Heart left ventricle (tissue), 16 donors: ENCODE results near the gene TOP3B. TPM values are rescaled to one million over a fixed set of nuclear protein-coding genes. Genes with fewer than 3 reads are reported as not detected.

ENCODE experiments used
- ATAC-seq, 4 donors: fragments of 200-7000 bp; cut with Tn5 transposase; one replicate each; pipeline ENCODE4 v1.9.1; 2020 to 2022; ENCODE audit warnings: moderate library complexity in 4 of 4, mild to moderate bottlenecking in 3 of 4, moderate number of reproducible peaks in 1 of 4
- DNase-seq, 5 donors: peaks; one replicate each; pipeline ENCODE4 v3.0.0-alpha.2; 2020
- H3K27ac ChIP-seq, 12 donors: fragments of 200-600 bp; sonication (generic) in 4 of 12; one replicate each; pipeline versions ENCODE4 v1.5.0 to v1.8.0; 2016 to 2022; ENCODE audit warnings: mild to moderate bottlenecking in 2 of 12
- H3K27me3 ChIP-seq, 9 donors: fragments of 200-600 bp; sonication (generic) in 2 of 9; one replicate each; pipeline versions ENCODE4 v1.5.1 to v1.8.0; 2016 to 2022; ENCODE audit warnings: mild to moderate bottlenecking in 3 of 9
- H3K36me3 ChIP-seq, 9 donors: fragments of 200-600 bp; sonication (generic) in 2 of 9; one replicate each; pipeline versions ENCODE4 v1.5.0 to v1.8.0; 2018 to 2022; ENCODE audit warnings: mild to moderate bottlenecking in 2 of 9
- H3K4me1 ChIP-seq, 12 donors: fragments of 200-600 bp; sonication (generic) in 4 of 12; one replicate each; pipeline versions ENCODE4 v1.5.0 to v1.8.0; 2016 to 2022; ENCODE audit warnings: mild to moderate bottlenecking in 3 of 12
- H3K4me3 ChIP-seq, 12 donors: fragments of 200-600 bp; sonication (generic) in 4 of 12; one replicate each; pipeline versions ENCODE4 v1.5.0 to v1.8.0; 2017 to 2022; ENCODE audit warnings: mild to moderate bottlenecking in 9 of 12, moderate library complexity in 4 of 12
- H3K9me3 ChIP-seq, 12 donors: fragments of 200-600 bp; sonication (generic) in 4 of 12; one replicate each; pipeline versions ENCODE4 v1.5.0 to v1.8.0; 2016 to 2022; ENCODE audit warnings: mild to moderate bottlenecking in 1 of 12
- POLR2A ChIP-seq, 2 donors: fragments of 450-650 bp; IDR thresholded peaks; one replicate each; pipeline ENCODE4 v1.6.1; 2017; ENCODE audit warnings: antibody characterized with exemption in 2 of 2, mild to moderate bottlenecking in 2 of 2, moderate library complexity in 2 of 2
- WGBS, 4 donors: extraction: QIAGEN DNeasy Blood & Tissue Kit in 2 of 4; methylation state at CpG; one replicate each; pipeline versions ENCODE4 v1.1.5 to v1.1.7; 2013 to 2018; 5-methylcytosine and 5-hydroxymethylcytosine counted together
- intact Hi-C, 10 donors: fragments of 100-400 bp; cut with DNase I; formaldehyde crosslinking; loops; one replicate each; pipeline versions ENCODE4 v1.11.1 to v1.14.2; 2022
- polyA plus RNA-seq, 2 donors: library from polyadenylated mRNA; stranded (reverse); fragments of 200-250 nt; gene quantifications; one replicate each; pipeline ENCODE4 v1.2.3, GENCODE V29; 2013
- total RNA-seq, 9 donors: library from RNA; depleted of rRNA in 2 of 9; stranded (reverse); fragments of >200 nt in 2 of 9; fragmentation: NEBNext Ultra II Directional in 3 of 9; extraction: Animal tissue kit (Norgen Biotek cat#: 25700) in 3 of 9; gene quantifications; one replicate each; pipeline versions ENCODE4 v1.1.0 to v1.2.4, GENCODE V29; 2016 to 2023
- TF ChIP-seq, protein P1 (sequence below), 12 donors: fragments of 200-600 bp; sonication (generic) in 4 of 12; IDR thresholded peaks; one replicate each; pipeline versions ENCODE4 v1.5.0 to v1.8.0; 2018 to 2022; ENCODE audit warnings: antibody characterized with exemption in 12 of 12, mild to moderate bottlenecking in 5 of 12
- donor health status: ischemic (EF 13 %, LVEDD 7.1; RV severe dilation, severe dysfunction).
- donor health status: healthy with polysubstance abuse.
- donor health status: DM: no; HTN: yes; CAD: no.
- donor health status: DM: no; HTN: no; CAD: no.
- donor health status: ischemic (EF 25% LVEDD 6.9; RV normal size, moderate dysfunction).
- donor health status: ischemic (EF 25% LVEDD 5.7; RV mildly dilated, moderate dysfunction).
- donor health status: healthy.
- donor health status: DM: yes; HTN: yes; CAD: no.
- donor health status: ischemic (EF 35%, LVEDD 5.7; RV mildly dilated, moderate dysfunction).
- donor health status: nonischemic (EF 11% LVEDD 7.7; RV severe dilation, severe dysfunction).
- donor health status: DM: yes; HTN: yes; CAD: no.
- donor health status: PGD.
- donor health status: ischemic (EF 29% LVEDD 5.4; RV normal size, mild dysfunction).
- donor health status: nonischemic (EF 23%, LVEDD 6.1; RV moderate dilation, normal function).

Gene TOP3B
- total and polyA plus RNA-seq, 11 donors = 9.5 to 12.9 (median 11.1) TPM

DNA sequence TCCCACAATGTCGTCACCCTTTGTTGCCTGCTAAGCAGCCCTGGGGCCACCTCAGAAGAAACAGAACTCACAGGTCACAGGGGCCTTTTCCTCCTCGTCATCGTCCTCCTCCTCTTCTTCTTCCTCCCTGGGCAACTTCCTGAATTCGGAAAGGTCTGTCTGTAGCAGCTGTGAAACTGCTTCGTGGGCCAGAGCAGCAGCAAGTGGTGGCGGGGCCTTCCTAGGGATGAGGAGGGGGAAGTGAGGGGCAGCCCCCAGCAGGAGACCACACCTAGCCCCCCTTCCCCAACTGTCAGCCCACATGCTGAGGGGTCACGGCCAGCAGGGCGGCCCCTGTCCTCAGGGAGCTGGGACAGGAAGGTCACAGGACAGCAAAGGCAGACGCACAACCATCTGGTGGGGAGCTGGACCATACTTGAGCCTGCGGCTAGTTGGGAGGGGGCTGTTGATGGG, 43.1 kb downstream of the TOP3B start:
- H3K27me3 ChIP-seq = no peaks in the 10 kb centered on the region
- no peaks in the 10 kb centered on the region for H3K9me3 ChIP-seq
- ATAC-seq (peak in 1 of 4 donors; percentile 32), DNase-seq (peak in 2 of 5 donors; percentile 48 to 66)
- intact Hi-C loops = loop anchor here in 9 of 10 donors (1.0 to 10.0 kb wide), 11 partner anchors 10 to 227 kb away; partner anchors contain the start of genes MAPK1 (in 2 of the 9), PPM1F (in 1 of the 9) and TOP3B (in 1 of the 9)
- TF ChIP-seq, protein P1, sequence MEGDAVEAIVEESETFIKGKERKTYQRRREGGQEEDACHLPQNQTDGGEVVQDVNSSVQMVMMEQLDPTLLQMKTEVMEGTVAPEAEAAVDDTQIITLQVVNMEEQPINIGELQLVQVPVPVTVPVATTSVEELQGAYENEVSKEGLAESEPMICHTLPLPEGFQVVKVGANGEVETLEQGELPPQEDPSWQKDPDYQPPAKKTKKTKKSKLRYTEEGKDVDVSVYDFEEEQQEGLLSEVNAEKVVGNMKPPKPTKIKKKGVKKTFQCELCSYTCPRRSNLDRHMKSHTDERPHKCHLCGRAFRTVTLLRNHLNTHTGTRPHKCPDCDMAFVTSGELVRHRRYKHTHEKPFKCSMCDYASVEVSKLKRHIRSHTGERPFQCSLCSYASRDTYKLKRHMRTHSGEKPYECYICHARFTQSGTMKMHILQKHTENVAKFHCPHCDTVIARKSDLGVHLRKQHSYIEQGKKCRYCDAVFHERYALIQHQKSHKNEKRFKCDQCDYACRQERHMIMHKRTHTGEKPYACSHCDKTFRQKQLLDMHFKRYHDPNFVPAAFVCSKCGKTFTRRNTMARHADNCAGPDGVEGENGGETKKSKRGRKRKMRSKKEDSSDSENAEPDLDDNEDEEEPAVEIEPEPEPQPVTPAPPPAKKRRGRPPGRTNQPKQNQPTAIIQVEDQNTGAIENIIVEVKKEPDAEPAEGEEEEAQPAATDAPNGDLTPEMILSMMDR (IDR thresholded peaks at IDR 0.05) = no peak
- no peak for TF ChIP-seq POLR2A (IDR thresholded peaks at IDR 0.05)
- peaks cover 40 to 94% (median 84%) of the 10 kb centered on the region in 12 donors for H3K4me1 ChIP-seq
- peak overlapping the region; percentile 88 to 98 (median 96) for H3K27ac ChIP-seq
- peak overlapping the region in 1 of 12 donors; percentile 66 for H3K4me3 ChIP-seq
- peaks cover 0 to 36% (median 22%) of the 10 kb centered on the region in 9 donors for H3K36me3 ChIP-seq
- WGBS, 4 donors = 43 to 54% (median 45%) methylated on average over 6 to 10 of the region's 10 CpGs

DNA sequence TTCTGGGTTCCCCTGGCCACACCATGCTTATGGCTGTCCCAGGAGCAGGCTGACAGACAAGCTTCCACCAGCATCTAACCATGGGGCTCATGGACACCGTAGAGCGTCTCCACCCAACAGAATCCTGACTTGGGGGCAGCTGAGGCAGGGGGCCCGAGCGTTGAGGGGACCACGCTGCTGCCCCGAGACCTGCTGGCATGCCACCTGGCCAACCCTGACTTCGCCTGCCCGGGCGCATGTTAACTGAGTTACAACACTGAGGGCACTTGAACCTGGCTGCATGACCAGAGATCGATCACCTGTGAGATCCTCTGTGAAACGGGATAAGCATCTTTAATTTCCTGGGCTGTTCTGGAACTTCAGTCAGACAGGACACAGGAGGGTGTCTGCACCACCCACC, 43.7 kb downstream of the TOP3B start:
- 63 to 76% (median 69%) methylated on average over 9 to 11 of the region's 11 CpGs for WGBS, 4 donors
- peaks cover 40 to 88% (median 78%) of the 10 kb centered on the region in 12 donors for H3K4me1 ChIP-seq
- H3K4me3 ChIP-seq = peak overlapping the region in 8 of 12 donors; percentile 51 to 67 (median 66)

GRCh38 chr22:21938071-21938822, 44.3 kb downstream of the TOP3B start:
- DNase-seq (peak; percentile 93 to 98 (median 95)), ATAC-seq (peak; percentile 81 to 91 (median 86))
- intact Hi-C loops = loop anchor here (1.0 to 10.0 kb wide), 13 partner anchors 14 to 226 kb away; partner anchors contain the start of genes MAPK1 (in 2 of the 10), PPM1F (in 2 of the 10), TOP3B (in 1 of the 10) and YPEL1 (in 1 of the 10)
- Histone ChIP-seq H3K27me3 (no peaks in the 10 kb centered on the region), H3K9me3 (no peaks in the 10 kb centered on the region), H3K36me3 (peaks cover 0 to 41% (median 28%) of the 10 kb centered on the region in 9 donors), H3K4me1 (peaks cover 34 to 82% (median 72%) of the 10 kb centered on the region in 12 donors), H3K27ac (peak overlapping the region; percentile 88 to 98 (median 96)), H3K4me3 (peak overlapping the region; percentile 9 to 67 (median 61))
- TF ChIP-seq, protein P1 (IDR thresholded peaks at IDR 0.05) = peak; percentile 89 to 100 (median 96)
- peak in 1 of 2 donors; percentile 64 for TF ChIP-seq POLR2A (IDR thresholded peaks at IDR 0.05)
- WGBS, 4 donors = 1 to 3% (median 2%) methylated on average over 31 to 42 of the region's 42 CpGs

More for the DNA sequence above, 43.7 kb downstream of the TOP3B start:
- Histone ChIP-seq H3K36me3 (peaks cover 0 to 36% (median 21%) of the 10 kb centered on the region in 9 donors), H3K27ac (peak overlapping the region; percentile 88 to 98 (median 96)), H3K9me3 (no peaks in the 10 kb centered on the region), H3K27me3 (no peaks in the 10 kb centered on the region)
- no peak for DNase-seq
- no peak for ATAC-seq
- intact Hi-C loops = loop anchor here (1.0 to 10.0 kb wide), 14 partner anchors 10 to 227 kb away; partner anchors contain the start of genes MAPK1 (in 2 of the 10), PPM1F (in 2 of the 10), TOP3B (in 1 of the 10) and YPEL1 (in 1 of the 10)
- TF ChIP-seq POLR2A (IDR thresholded peaks at IDR 0.05) = no peak
- TF ChIP-seq, protein P1 (IDR thresholded peaks at IDR 0.05) = no peak

GRCh38 chr22:21937821-21938070, 44.8 kb downstream of the TOP3B start:
- H3K9me3 ChIP-seq = no peaks in the 10 kb centered on the region
- peak overlapping the region; percentile 88 to 98 (median 96) for H3K27ac ChIP-seq
- H3K36me3 ChIP-seq = peaks cover 0 to 46% (median 33%) of the 10 kb centered on the region in 9 donors
- H3K27me3 ChIP-seq = no peaks in the 10 kb centered on the region
- peak in 2 of 5 donors; percentile 53 to 76 for DNase-seq
- TF ChIP-seq POLR2A (IDR thresholded peaks at IDR 0.05) = no peak
- TF ChIP-seq, protein P1 (IDR thresholded peaks at IDR 0.05) = no peak
- peaks cover 31 to 76% (median 67%) of the 10 kb centered on the region in 12 donors for H3K4me1 ChIP-seq
- ATAC-seq = peak in 3 of 4 donors; percentile 7 to 62 (median 58)
- peak overlapping the region in 11 of 12 donors; percentile 28 to 67 (median 63) for H3K4me3 ChIP-seq
- WGBS, 4 donors = 7 to 16% (median 9%) methylated on average over 7 to 8 of the region's 8 CpGs
- intact Hi-C loops = loop anchor here (1.0 to 10.0 kb wide), 13 partner anchors 15 to 225 kb away; partner anchors contain the start of genes MAPK1 (in 2 of the 10), PPM1F (in 2 of the 10), TOP3B (in 1 of the 10) and YPEL1 (in 1 of the 10)
